AG10803 (cell line): ENCODE measurements around the gene ARHGEF38.
A peak's percentile ranks its signal among the peaks of the same experiment; 100 is the strongest.

ENCODE experiments used
- DNase-seq: peaks from one replicate; pipeline ENCODE4 v3.0.0; 2010; ENCODE audit warnings: low read depth
- H3K4me3 ChIP-seq: 2 replicates; pipeline ENCODE4 v1.5.1; 2011; ENCODE audit warnings: mild to moderate bottlenecking, low read length, control low read depth
- TF ChIP-seq, protein P1 (sequence below): conservative IDR thresholded peaks from 2 replicates; pipeline ENCODE4 v1.5.1; 2011; ENCODE audit warnings: mild to moderate bottlenecking, low read length, control low read depth, inconsistent platforms

ARHGEF38 gene

DNA sequence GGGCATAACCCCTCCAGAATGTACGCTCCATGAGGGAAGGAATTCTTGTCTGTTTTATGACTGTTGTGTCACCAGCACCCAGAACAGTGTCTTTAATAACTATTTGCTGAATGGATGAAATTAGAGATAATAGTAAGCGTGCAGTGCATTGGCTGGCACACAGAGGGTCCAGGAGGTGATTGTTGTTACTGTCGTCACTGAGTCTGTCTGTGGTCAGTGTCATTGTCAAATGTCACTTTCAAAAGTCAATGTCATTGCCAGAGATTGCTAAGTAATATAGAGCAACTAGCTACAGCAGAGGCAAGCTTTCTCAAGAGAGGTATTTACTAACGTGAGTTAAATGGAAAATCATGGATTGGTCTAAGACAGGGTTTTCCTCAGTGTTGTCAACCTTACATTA lies 70.7 kb downstream of the ARHGEF38 start:
- no peak for DNase-seq
- TF ChIP-seq, protein P1, sequence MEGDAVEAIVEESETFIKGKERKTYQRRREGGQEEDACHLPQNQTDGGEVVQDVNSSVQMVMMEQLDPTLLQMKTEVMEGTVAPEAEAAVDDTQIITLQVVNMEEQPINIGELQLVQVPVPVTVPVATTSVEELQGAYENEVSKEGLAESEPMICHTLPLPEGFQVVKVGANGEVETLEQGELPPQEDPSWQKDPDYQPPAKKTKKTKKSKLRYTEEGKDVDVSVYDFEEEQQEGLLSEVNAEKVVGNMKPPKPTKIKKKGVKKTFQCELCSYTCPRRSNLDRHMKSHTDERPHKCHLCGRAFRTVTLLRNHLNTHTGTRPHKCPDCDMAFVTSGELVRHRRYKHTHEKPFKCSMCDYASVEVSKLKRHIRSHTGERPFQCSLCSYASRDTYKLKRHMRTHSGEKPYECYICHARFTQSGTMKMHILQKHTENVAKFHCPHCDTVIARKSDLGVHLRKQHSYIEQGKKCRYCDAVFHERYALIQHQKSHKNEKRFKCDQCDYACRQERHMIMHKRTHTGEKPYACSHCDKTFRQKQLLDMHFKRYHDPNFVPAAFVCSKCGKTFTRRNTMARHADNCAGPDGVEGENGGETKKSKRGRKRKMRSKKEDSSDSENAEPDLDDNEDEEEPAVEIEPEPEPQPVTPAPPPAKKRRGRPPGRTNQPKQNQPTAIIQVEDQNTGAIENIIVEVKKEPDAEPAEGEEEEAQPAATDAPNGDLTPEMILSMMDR: no peak

DNA sequence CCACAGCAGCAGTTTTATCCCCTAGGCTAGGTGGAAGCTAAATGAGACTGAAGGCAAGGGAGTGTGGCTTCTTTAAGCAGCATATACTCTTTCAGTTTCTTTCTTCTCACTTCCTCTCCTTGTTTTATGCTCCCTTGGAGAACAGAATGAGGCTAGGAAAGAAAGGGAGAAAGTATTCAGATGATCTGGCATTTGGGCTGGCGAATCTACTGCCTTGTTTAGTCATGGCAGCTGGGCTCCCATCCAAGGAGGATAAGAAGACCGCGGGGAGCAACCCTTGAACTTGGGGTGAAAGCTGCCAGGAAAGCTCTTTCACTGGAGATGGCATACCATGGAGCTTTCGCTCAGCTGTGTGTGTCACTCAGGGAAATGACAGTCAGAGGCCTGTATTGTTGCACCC lies 72.1 kb downstream of the ARHGEF38 start:
- H3K4me3 ChIP-seq: no peak overlapping the region
- TF ChIP-seq, protein P1: no peak
- peak; percentile 12 for DNase-seq

More for the DNA sequence above, 70.7 kb downstream of the ARHGEF38 start:
- H3K4me3 ChIP-seq: no peak overlapping the region

DNA sequence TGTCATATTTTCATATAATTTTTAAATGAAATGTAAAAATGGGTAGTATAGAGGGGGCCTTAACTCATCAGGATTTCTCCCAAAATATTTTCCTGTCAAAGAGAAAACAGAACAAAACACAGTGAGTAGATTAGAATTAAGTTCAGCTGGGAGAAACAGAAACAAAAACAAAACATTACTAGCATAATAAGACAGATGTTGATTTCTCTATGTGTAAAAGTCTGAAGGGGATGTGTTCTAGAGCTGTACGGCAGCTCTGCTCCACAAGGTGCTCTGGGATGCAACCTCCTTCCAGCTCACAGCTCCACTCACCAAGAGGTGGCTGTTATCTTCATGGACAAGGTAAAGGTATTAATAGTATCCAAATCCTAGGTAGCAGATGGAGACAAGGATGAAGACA lies 72.8 kb downstream of the ARHGEF38 start:
- DNase-seq: no peak
- TF ChIP-seq, protein P1: no peak
- H3K4me3 ChIP-seq: no peak overlapping the region

DNA sequence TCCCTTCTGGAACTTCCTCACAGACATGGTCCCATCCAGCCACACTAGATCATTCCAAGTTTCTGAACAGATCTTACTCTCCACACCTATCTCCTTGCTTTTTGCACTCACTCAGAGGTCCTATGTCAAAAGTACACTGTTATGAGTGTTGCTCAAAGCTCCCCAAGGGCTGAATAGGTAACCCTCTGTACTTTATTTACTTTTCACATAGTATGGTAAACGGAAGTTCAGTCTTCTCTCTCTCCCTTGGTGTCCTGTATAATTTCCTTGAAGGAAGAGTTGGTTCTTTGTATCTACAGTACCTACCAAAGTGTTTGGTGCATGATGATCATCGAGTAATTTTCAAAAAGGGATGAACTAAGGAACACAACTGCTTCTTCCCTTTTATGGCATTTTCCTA lies 74.4 kb downstream of the ARHGEF38 start:
- no peak for DNase-seq
- TF ChIP-seq, protein P1: no peak
- no peak overlapping the region for H3K4me3 ChIP-seq

DNA sequence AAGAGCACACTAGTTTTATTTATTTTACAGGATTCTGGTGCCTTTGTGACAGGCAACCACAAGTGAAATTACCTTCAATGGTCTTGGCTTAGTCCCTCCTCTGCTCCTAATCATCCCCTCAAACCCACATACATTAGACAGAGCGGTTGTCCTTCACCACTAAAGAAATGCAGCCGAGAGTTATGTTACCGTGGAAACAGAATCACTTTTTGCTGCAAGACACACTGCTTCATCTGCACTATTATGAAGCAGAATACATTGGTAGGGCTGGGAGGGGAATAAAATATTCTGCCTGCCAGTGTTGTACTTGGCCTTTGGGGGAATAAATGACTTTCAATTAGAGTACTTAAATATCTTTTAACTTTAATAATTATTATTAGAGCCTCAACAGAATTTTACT lies 75.2 kb downstream of the ARHGEF38 start:
- no peak for DNase-seq
- TF ChIP-seq, protein P1: no peak

DNA sequence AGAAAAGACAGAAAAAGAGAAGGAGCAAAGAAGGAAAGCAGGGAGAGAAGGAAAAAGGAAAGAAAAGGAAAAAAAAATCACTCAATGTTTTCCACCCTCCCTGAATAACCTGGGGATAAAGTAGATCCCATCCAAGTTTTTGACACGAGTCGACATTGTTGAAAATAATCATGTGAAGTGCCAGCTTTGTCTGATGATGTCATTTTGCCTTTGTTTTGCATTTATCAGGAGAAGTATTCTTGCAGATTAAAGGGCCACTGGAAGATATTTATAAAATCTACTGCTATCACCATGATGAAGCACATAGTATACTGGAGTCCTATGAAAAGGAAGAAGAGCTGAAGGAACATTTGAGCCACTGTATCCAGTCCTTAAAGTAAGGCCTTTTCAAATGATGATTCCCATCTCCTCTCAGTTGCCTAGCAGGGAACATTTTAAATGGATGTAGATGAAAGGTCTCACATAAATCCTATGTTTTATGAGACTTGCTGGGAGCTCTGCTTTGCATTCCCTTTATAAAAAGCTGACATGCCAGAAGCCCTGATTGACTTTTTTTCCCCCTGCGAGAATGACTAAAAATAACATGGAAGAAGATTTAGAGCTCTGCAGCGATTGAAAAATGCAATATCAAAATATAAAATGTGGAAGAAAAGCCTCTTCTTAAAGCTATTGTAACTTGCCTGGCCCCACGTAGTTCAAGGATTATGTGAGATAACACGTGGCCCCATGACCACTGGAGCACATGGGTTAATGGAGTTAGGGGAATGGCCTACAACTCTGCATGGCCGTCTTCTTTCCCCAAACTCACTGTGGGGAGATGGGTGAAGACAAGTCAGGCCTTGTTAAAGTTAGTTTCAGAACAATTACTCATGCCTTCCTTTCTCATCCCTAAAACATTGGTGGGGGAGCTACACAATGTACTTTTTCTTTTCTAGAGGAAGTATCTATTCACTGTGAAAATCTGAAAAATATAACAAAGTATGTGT lies 78.5 kb downstream of the ARHGEF38 start:
- H3K4me3 ChIP-seq: no peak overlapping the region
- TF ChIP-seq, protein P1: no peak
- no peak for DNase-seq

More for the DNA sequence above, 75.2 kb downstream of the ARHGEF38 start:
- no peak overlapping the region for H3K4me3 ChIP-seq
